SU-DHL-6 (cell line): Measurements from ENCODE around the gene RGPD8.

Experiments
- H2AFZ ChIP-seq: fragments of 200-600 bp; sonication (generic); 2 replicates; pipeline ENCODE4 v1.6.1; 2014; ENCODE audit warnings: low read depth, mild to moderate bottlenecking, moderate library complexity, mixed read lengths, antibody characterized with exemption, low read length; ENCODE audit not compliant: severe bottlenecking
- H3F3A ChIP-seq: fragments of 200-600 bp; shearing (Covaris generic); 2 replicates; pipeline ENCODE4 v1.6.0; 2016; ENCODE audit warnings: antibody characterized with exemption, mild to moderate bottlenecking; ENCODE audit not compliant: insufficient read depth
- H3K27ac ChIP-seq: fragments of 200-600 bp; sonication (generic); 2 replicates; pipeline ENCODE4 v1.5.1; 2016; ENCODE audit warnings: low read depth, mild to moderate bottlenecking, low read length, moderate library complexity, mixed read lengths
- H3K27me3 ChIP-seq: fragments of 200-600 bp; sonication (generic), shearing (Covaris generic); 2 replicates; pipeline ENCODE4 v1.6.0; 2014; ENCODE audit warnings: mild to moderate bottlenecking, low read length
- H3K36me3 ChIP-seq: fragments of 200-600 bp; sonication (generic); 2 replicates; pipeline ENCODE4 v1.6.1; 2014; ENCODE audit warnings: mild to moderate bottlenecking, low read length, mixed read lengths
- H3K4me2 ChIP-seq: fragments of 300-600, 200-600 bp; shearing (Covaris generic), sonication (generic); 2 replicates; pipeline ENCODE4 v1.6.0; 2014; ENCODE audit warnings: low read length, low read depth, mild to moderate bottlenecking; ENCODE audit not compliant: poor library complexity, severe bottlenecking
- H3K4me3 ChIP-seq: fragments of 200-600 bp; sonication (generic); 2 replicates; pipeline ENCODE4 v1.5.1; 2014; ENCODE audit warnings: antibody characterized with exemption, low read length, mild to moderate bottlenecking, mixed read lengths; ENCODE audit not compliant: insufficient read depth, poor library complexity, severe bottlenecking
- H3K79me2 ChIP-seq: fragments of 200-600 bp; sonication (generic); 2 replicates; pipeline ENCODE4 v1.6.1; 2014; ENCODE audit warnings: mild to moderate bottlenecking, low read length, moderate library complexity; ENCODE audit not compliant: insufficient read depth
- H3K9ac ChIP-seq: fragments of 200-600 bp; sonication (generic); 2 replicates; pipeline ENCODE4 v1.7.0; 2014; ENCODE audit warnings: mild to moderate bottlenecking, low read length
- H3K9me2 ChIP-seq: fragments of 200-600 bp; sonication (generic); replicated peaks from 2 replicates; pipeline ENCODE4 v1.6.1; 2014; ENCODE audit warnings: low read length; ENCODE audit not compliant: insufficient read depth
- H3K9me3 ChIP-seq: fragments of 200-600 bp; sonication (generic); 2 replicates; pipeline ENCODE4 v1.6.1; 2014; ENCODE audit warnings: low read length, mixed read lengths; ENCODE audit not compliant: insufficient read depth
- H4K20me1 ChIP-seq: fragments of 200-600 bp; sonication (generic); 2 replicates; pipeline ENCODE4 v1.6.1; 2014; ENCODE audit warnings: low read depth, mild to moderate bottlenecking, antibody characterized with exemption, low read length, moderate library complexity, mixed read lengths
- CTCF ChIP-seq: fragments of 200-600 bp; sonication (generic); IDR thresholded peaks from one replicate; pipeline ENCODE4 v1.5.1; 2017; ENCODE audit warnings: antibody characterized with exemption, mild to moderate bottlenecking, low read length, moderate library complexity; ENCODE audit not compliant: insufficient read depth, poor library complexity, severe bottlenecking
- EZH2phosphoT487 ChIP-seq: fragments of 200-600 bp; sonication (generic), shearing (Covaris generic); conservative IDR thresholded peaks from 2 replicates; pipeline ENCODE4 v1.6.1; 2018; ENCODE audit warnings: mild to moderate bottlenecking, antibody characterized with exemption, low read length, moderate library complexity, mixed read lengths

The RGPD8 gene

DNA sequence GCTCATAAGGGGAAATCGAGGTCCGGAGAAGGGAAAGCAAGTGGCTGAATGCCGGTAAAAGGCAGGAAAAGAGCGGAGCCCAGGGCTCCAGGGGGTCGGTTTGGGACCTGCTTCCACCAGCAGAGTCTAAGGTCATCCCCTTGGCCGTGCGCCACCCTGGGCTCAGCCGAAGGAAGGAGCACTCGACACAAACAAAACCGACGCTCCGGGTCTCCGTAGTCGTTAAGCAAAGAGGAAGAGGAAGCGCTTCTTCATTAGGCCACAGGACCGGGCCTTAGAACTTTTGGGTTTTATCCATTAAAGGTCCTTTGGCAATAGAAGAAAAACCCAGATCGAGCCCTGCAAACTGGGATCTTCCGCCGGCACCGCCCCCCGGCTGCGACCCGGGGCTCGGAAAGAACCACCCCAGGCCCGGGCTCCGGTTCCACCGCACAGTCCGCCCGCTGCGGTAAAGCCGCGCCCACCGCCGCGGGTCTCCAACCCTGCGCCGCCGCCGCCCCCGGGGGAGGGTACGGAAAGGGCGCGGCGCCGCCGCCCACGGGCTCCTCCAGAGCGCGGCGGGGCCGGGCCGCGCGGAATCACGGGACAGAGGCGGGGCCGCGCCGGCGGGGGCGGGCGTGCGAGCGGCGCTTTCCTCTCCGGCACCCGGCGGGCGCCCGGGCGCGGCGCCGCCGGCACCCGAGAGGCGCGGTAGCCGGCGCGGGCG lies 48.2 kb upstream of the RGPD8 start, which contains the start of gene TTL:
TSS of gene TTL (plus strand) at position 629 of the 706 bp plus-strand sequence. CDS start 189 bp downstream, outside the sequence.
- Histone ChIP-seq H3K9me2 (no peaks in the 10 kb centered on the region), H2AFZ (peak within 1 kb of the TSS; percentile 88), H3K9me3 (no peaks in the 10 kb centered on the region), H3K9ac (peak within 1 kb of the TSS; percentile 97), H4K20me1 (no peaks in the 10 kb centered on the region), H3K4me2 (peak within 1 kb of the TSS; percentile 68), H3K4me3 (peak within 1 kb of the TSS; percentile 100), H3F3A (no peaks in the 10 kb centered on the region), H3K79me2 (peaks cover 44% of the 10 kb centered on the region), H3K27me3 (no peaks in the 10 kb centered on the region), H3K27ac (peak within 1 kb of the TSS; percentile 78), H3K36me3 (no peaks in the 10 kb centered on the region; the same call in 1 of the 2 replicates)
- TF ChIP-seq EZH2phosphoT487 (no peak), CTCF (no peak)

DNA sequence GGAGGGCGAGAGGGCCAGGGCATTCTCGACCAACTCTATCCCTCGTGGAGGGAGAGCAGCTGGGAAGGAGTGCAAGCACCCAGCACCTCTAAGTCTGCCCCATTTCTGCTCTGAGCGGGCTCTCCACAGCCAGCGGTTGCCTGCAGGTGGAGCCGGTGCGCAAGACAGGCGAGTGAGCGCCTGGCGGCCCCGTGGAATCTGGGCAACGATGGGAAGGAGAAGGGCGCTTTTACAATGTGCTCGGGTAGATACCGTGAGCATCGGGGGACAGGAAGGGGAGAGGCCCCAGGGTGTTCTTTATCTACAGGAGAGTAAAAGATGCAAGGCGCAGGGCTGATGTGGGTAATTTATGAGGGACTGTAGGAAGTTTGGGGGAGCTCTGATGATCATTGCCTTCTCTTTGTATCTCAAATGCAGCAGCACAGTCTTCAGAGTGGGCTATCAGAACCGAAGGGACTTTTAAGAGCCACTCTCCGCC lies 47.6 kb upstream of the RGPD8 start:
- no peaks in the 10 kb centered on the region for H3F3A ChIP-seq
- TF ChIP-seq EZH2phosphoT487: no peak
- TF ChIP-seq CTCF: peak; percentile 72

GRCh38 chr2:112480530-112481049 lies 47.1 kb upstream of the RGPD8 start:
- Histone ChIP-seq H3K9me3 (no peaks in the 10 kb centered on the region), H3K36me3 (no peaks in the 10 kb centered on the region), H2AFZ (peak overlapping the region; percentile 79), H3K27me3 (no peaks in the 10 kb centered on the region), H3K9ac (peak overlapping the region; percentile 67), H3K79me2 (peaks cover 33% of the 10 kb centered on the region), H4K20me1 (no peaks in the 10 kb centered on the region), H3K4me2 (peak overlapping the region; percentile 68), H3K9me2 (no peaks in the 10 kb centered on the region), H3K27ac (no peak overlapping the region), H3F3A (no peaks in the 10 kb centered on the region), H3K4me3 (peak overlapping the region; percentile 71)
- no peak for TF ChIP-seq EZH2phosphoT487
- no peak for TF ChIP-seq CTCF

More for the DNA sequence above, 47.6 kb upstream of the RGPD8 start:
- Histone ChIP-seq H3K9me3 (no peaks in the 10 kb centered on the region), H3K27ac (peak overlapping the region; percentile 78), H3K79me2 (peaks cover 38% of the 10 kb centered on the region), H3K4me2 (peak overlapping the region; percentile 68), H4K20me1 (no peaks in the 10 kb centered on the region), H3K27me3 (no peaks in the 10 kb centered on the region), H3K4me3 (peak overlapping the region; percentile 71), H3K36me3 (no peaks in the 10 kb centered on the region; the same call in 1 of the 2 replicates), H3K9ac (peak overlapping the region; percentile 67), H2AFZ (peak overlapping the region; percentile 79), H3K9me2 (no peaks in the 10 kb centered on the region)
